Activated CD4-positive, alpha-beta T cell treated with anti-CD3 and anti-CD28 coated beads, Interleukin-2, amount 50 U/mL, for 16 hours (primary cell): ENCODE results near the gene TAGLN2.

Experiments used
- DNase-seq: peaks from one replicate; pipeline ENCODE4 v3.0.0-alpha.2; 2020

TAGLN2 gene

DNA sequence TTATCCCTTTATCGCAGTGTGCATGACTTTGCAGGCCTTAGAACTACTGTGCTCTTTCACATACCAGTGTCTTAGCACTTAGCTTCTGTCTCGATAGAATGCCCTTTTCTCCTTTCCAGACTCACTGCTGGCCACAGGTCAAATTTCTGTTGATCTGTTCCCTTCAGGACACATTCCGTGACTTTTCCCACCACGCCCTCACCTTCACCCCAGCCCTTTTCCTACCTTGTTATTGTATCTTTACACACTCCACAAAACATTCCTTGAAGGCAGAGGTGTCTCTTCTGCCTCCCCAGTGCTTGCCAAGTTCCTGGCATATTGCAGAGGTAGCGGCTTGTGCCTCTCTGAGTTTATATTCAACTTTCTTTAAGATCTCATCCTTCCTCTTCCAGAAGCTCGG lies 23.8 kb upstream of the TAGLN2 start:
- DNase-seq = no peak

DNA sequence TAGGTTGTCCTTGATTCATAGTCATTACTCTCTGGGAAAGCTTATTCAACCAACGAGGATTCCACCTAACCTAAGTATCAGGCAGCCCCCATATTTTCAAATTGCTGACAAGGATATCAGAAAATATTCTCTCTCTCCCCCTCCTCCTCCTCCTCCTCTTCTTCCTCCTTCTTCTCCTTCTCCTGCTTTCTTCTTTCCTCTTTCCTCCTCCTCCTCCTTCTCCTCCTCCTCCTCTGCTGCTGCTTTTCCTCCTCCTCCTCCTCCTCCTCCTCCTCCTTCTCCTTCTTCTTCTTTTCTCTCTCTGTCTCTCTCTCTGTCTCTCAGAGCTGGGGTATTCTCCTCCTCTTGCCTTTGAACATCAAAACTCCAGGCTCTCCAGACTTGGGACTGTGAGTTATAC lies 22.6 kb upstream of the TAGLN2 start:
- no peak for DNase-seq

DNA sequence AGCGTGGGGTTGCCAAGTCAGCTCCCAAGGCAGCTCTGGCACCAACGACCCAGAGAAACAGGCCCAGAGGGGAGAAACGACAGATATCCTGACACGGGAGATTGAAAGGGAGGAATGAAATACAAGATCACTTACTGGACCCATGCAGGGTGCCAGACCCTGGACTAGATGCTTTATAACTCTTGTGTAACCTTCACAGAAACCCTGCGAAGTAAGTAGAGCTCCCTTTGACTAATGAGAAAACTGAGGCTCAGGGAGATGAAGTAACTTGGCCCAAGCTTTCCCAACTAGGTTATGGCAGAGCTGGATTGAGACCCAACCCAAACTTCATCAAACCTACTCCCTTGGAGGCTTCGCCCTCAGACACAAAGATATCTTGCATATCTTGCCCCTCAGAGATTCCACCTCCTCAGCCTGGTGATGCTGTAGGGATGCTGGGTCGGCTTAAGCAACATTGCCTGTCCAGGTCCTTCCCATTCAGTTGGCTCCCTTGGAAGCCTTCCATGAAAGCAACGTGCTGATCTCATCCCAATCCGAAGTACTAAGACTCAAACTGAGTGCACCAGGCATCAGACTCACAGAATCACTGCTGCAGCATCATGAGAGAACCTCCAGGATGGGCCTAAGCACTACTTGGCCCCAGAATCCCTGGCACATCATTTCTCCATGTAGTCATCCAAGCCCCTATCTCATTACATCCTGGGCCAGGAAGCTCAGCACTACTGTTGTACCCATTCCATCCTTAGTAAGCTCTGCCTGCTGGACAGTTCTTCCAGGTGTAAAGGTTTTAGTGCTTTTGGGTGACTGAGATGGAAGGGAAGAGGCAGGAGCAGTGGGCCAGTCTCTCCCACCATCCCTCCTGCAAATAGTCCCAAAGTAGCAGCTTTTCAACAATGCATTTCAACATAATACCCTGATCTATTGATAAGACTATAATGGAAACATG lies 21.2 kb upstream of the TAGLN2 start:
- no peak for DNase-seq

DNA sequence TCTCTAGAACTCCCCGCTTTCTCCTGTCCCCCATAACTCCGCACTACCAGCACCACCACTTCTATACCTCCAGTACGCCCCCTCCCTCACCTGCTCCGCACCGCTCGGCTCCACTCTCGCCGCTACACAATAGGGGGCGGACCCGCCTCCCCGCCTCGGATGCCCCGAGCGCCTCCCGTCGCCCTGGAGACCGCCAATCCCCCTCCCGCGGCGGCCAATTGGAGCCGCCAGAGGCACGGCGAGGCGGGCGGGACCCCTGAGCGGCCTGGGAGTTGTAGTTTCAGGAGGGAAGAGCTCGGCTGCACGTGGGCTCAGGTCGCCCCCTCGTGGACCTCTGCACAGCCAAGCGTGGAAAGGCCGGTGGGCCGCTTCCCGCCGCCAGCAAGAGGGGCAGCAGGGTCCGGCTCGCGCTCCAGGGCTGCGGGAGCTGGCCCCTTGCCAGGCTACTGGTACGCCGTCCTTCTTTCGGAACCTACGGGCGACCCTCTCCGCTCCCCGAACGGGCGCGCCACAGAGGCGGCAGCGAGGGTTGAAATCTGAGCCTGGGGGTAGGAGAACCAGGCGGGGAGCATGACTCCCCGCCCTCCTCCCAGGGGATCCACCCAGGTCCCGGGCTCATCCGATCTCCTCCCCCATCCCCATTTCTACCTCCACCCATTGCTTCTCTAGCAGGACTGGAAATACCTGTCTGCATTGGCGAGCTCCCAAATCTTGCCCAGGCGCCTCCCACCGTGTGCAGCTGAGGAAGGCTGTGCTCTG lies 20.4 kb upstream of the TAGLN2 start, which contains the start of gene IGSF9:
Gene IGSF9 (minus strand): TSS at position 131 of the 759 bp plus-strand sequence. CDS start 2,159 bp downstream, outside the sequence.
- DNase-seq = peak; percentile 53

DNA sequence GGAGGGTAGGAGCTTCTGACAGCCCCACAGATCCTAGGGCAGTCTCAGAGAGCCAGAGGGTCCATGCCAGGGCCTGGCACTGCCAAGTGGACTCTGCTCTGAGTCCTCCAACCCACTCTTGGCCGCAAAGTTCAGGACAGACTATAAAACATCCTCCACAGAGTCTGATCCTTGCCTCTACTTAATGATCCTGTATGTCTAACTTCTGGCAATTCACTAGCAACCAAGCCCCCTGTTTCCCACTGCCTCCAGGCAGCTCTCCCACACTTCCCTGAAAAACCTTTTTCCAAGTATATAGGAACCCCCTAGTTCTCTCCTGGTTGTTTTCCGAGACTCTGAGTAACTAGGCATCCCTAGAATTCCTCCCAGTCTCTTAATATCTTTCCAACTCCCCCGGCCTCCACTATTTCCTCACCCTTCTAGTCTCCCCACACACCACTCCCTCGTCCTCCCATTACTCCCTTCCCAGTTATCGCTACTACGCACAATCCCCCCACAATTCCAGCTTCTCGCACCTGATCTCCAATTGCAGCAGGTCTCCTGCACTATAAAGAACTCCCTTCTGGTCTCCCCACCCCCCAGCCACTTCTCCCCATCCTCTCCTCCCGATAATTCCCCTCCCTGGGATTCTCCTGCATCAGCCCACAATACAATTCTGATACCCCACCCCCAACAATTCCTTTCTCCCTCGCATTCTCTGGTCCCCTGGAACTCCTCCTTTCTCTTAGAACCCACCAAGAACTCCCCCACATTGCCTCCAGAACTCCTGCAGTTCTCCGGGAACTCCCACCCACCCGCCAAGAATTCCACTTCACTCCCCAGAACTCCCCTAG lies 19.5 kb upstream of the TAGLN2 start:
- no peak for DNase-seq

DNA sequence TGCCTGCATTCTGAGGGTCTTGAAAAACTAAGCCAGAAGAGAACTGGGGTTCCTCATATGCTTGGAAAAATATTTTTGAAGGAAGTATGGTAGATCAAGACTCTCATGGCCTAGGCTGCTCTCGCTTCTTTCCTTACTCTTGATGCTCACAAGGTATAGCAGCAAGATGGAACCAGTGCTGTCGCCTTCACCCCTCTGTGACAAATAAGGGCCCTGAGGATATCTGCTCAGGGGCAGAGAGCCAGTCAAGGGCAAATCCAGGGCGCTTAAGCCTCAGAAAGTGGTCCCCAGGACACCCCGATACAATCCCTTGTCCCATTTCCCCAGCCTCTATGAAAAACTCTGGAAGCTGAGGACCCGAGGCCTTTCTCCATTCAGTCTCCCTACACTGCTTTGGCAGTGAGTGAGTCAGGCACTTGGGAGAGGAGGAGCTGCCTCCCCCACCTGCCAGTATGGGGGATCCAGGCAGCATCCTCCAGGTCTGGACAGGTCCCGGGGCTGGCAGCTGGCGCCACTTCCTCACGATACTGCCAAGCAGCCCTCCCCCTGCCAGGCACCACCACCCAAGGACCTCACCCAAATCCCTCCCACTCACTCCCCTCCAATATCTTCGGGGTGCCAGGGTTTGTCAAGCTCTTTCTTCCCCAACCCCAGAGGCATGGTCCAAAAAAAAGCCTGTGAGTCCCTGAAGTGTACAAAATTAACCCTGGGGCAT lies 18.8 kb upstream of the TAGLN2 start:
- no peak for DNase-seq

DNA sequence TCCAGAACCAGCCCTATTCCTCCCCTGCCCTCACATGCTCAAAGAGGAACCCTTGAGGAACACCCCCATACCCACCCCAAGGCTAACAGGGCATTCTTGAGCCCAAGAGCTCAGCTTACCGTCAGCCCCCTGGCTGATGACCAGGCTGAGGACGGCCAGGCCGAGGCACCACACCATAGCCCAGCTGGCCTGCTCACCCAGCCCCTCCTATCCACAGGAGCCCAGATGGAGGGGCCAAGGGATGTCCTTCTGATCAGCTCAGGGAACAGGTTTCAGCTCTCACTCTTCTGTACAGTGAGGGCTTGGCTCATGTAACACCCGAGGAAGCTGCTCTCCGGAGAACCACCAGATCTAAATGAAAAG lies 18.0 kb upstream of the TAGLN2 start:
- DNase-seq = no peak

DNA sequence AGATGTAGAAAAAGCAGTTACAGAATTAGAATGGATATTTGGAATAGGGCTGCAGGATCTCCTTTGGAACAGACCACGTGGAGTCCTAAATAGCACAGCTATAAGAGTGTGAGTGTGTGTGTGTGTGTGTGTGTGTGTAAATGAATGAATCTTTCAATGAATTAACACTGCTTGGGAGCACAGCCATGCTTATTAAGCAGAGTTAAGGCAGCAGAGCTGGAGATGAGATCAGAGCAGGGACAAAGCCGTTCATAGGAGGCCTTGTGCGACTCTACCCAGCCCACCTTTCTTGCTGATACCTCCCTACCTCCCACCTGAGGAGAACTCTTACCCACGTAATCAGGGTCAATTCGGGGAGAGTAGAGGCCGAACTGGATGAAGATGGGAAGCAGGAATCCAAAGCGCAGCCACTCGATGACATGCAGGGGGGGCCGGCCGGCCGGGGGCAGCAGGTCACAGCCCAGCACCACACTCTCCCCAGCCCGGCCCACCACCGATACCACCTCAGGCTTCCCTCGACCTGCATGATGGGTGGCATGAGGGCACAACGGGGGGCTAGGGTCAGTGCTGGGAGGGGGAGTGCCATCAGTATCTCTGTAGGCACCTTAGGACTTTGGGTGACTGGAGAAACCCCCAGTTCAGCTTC lies 17.4 kb upstream of the TAGLN2 start:
- DNase-seq = no peak

DNA sequence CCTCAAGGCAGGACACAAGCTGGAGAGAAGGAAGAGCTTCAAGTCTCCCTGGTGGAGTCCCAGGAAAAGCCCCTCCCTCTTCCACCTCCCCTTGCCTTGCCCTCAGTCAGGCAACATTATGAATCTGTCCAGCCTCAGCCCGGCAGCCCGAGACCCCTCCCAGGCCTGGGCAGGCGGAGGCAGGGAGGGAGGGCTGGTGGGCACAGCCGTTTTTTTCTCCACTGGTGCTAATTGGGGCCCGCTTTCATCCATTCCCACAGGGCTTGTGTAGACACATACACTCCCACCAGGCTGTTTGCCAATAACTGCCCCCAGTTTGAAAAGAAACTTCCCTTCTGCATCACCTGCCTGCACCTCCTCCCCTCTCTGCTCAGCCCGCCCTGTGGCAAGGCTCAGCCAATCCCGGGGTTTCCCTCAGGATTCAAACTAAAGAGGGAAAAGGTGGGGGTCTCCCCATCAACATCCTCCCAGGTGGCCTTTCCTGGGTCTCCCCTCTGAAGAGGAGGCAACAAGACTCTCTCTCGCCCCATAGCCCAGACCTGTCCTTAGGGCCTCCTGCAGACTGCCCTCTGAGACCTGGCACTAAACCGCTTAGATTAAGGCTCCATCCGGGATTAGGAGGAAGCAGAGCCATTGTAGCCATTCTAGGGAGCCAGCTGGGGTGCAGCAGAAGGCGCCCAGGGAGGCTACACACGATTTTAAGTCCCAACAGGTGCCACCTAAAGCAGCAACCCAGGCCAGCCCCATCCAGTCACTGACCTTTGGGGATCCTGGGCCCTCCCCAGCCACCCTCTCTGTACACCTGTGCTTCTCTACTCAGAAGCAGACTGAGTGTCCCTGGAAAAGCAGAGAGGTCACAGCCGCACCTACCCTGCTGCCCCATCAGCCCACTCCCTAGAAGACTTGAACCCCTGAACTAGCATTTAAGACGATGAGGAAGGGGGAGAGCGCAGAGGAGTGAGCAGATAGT lies 16.6 kb upstream of the TAGLN2 start:
- no peak for DNase-seq

DNA sequence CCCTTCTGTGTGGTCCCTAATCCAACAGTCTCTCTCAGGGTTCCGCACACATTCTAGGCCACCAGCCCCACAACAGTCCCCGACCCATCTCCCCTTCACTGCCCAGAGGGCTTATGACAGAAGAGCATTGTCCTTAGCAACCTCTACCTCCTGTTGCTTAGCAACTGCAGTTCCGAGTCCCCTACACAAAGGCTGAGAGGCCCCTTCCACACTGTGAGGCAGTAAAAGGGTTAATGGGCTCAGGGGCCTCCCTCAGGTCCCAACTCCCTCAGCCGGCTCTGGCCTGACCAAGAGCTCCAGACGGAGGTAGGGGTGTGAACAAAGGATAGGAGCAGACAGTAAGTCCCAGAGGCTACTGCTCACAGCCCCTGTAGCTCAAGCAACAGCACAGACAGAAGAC lies 15.8 kb upstream of the TAGLN2 start:
- no peak for DNase-seq

DNA sequence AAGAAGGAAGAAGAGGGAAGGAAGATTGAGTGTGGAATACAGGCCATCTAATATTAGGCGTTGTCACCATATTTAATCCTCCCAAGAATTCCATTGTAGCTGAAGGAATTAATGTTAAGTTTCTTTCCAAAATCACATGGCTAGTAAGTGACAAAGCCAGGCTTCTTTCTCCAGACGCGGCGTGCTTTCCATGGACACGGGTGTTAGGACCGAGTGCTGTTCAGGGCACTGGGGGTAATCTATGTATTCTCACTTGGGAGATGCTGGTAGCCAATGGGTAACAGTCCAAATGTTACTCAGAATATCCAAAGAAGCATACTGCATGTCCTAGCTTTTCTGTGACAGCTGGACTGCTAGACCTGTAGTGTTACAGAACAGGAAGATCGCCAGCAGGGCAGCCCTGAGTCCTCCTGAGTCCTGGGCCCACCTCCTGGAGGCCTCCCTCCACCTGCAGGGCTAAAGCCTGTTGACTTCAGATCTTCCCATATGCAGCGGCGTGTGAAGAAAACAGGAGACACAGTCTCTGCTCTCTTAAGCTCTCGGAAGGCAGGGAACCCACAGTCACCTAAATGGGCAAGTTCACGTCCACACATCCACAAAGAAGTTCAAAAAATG lies 14.8 kb upstream of the TAGLN2 start:
- DNase-seq = no peak

DNA sequence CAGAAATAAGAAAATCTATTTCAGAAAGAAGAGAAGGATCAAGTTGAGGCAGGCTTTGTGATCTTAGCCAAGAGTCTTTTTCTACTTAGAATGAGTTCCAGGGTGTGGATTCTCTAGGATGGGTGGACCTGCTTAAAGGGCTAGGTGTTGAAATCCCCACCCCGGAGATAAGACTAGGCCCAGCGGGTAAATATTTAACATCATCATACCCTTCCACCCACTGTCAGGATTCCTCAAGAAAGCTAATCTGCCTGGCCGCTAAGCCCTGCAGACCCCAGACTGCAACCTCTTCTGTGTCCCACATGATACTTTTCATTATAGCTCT lies 14.3 kb upstream of the TAGLN2 start:
- DNase-seq = no peak

DNA sequence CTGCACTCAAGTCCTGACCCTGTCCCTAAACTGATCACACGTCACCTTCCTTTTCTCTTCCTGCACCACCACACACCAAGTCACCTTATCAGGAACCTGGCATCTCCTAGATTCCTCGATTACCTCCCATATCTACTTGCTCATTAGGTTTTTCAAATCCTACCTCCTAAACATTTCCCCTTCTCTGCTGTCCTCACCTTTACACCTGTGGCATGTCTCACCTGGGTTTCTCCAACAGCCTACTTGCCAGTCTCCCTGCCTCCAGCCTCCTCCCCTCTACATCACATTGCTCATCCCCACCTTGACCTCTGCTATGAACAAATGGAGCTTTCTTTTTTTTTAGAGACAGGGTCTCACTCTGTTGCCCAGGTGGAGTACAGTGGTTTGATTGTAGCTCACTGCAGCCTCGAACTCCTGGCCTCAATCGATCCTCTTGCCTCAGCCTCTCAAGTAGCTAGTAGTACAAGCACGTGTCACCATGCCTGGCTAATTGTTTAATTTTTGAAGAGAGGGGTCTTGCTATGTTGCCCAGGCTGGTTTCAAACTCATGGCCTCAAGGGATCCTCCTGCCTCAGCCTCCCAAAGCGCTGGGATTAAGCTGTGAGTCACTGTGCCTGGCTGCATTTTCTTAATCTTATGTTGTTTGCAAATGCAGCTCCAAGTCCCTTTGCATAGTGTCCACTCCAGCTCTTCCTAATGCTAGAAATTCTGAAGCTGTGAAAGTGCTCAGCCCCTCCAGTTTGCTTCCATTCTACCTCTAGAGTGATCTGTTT lies 13.8 kb upstream of the TAGLN2 start:
- DNase-seq = no peak

DNA sequence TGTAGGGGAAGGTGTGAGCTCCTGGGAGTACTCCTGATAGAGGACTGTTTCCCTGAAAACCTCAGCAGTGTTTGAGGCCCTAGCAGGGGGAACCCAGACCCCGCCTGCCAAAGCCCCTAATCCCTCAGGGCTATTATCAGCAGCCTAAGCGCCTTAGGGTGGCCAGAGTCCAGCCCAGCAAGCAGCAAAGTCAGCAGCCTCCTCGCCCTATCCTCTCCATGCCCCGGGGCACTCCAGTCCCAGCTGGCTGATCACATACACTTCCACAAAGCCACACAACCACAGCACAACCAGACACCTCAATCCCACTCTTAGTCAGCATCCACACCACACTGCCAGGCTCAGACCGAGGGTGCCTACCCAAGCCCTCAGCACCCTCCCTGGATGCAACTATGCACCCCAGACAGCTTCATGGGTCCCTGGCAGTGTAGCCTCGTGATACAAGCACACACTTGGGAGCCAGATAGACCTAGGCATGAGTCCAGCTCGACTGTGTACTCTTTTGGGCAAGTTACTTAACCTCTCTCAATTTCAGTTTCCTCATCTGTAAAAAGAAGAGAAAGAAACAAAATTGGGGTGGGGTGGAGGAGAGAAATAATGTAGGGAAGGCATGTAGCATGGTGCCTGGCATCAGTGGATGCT lies 13.0 kb upstream of the TAGLN2 start:
- DNase-seq = peak; percentile 46

DNA sequence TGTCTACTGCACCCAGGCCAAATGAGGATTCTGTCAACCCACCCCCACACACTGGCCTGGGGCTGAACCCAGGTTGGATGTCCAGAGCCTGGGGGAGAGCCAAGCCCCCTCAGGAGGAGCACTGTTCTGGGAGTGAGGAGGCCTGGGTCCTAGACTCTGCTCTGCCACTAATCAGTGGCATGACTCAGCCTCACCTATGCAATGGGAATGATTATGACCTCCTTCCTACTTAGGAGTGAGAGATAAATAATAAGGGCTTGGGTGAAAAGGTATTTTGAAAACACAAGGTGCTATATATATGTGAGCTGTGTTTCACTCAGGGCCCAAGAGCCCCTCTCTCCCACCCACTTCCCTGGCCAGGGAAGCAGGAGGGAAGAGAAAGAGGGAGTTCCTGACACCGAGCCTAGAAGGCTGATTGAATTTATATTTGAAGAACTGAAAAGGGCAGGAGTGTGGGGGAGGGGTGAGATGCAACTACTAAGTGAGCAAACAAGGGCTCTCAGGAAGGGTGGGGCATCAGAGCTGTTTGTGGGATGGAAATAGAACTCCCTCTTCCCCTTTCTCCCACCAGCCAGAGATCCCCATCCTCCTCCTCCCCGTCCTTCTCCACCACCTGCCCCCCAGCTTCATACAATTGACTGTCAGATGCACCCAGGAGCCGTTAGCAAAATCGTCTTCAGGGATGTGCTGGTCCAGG lies 11.9 kb upstream of the TAGLN2 start:
- no peak for DNase-seq

DNA sequence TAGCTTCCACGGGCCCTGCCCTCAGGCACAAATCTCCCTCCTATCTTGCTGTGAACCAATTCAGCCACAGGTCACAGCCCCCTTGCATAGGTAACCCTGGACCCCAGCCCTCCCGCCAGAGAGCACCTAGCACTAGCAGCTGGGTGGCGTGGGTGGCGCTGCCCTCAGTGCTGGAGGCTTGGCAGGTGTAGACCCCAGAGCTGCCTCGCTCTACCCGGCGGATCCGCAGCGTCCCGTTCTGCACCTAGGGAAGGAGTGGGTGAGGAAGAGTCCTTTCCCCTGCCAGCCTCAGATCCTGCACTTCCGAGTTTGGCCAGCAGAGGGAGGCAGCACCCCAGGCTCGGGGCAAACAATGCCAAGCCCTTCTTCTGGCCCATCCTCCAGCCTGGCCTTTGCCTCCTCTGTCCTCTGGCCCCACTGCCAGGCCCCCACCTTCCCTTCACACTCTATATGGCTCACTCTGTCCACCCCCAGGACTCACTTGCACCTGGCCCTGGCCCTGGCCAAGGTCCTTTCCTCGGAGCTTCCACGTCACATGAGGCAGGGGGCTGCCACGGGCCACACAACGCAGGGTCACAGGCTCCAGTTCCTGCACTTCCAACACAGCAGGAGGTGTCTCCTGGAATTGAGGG lies 11.1 kb upstream of the TAGLN2 start:
- DNase-seq = peak; percentile 79

DNA sequence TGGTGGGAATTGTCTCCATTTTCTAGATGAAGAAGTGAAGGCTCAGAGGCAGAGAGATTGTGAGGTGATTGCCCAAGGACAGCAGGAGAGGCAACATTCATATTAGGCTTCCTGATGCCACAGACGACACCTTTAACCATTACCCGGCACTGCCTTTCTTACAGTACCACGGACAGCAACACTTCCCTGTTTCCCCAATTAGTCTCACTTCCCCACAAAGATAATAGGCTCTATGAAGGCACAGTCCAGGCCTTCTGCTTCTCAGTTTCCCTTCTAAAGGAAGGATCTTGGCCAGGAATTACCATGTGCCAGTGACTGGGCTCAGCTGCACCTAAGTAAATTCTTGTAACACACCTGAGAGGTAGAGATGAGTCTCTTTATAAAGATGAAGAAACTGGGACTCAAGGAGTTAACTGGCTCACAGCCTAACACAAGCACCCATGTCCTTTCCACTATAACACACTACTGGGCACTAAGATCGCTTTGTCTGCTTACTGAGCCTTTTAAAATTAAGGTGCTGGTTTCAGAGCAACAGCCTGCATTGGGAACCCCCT lies 10.5 kb upstream of the TAGLN2 start:
- DNase-seq = no peak

DNA sequence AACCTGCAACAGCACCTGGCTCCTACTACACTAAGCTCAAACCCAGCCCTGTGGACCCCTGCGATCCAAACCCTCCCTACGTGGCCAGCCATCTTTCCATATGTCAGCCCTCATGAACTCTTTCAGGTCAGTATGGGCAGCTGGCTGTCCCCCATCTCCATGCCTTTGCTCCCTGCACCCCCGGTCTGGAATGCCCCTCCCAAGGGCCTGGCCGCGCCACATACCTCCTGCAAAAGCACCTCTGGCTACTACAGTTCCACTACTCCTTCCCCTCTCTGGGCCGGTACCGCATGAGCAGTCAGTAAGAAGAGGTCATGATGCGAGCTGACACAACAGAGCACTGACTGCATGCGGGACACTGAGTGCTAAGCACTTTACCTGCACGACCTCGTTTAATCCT lies 10.0 kb upstream of the TAGLN2 start:
- DNase-seq = no peak
